ENCODE results near the gene KRT5.

KRT5 gene

GRCh38 chr12:52498946-52499345 is 21.2 kb downstream of the KRT5 start:
- no peak for TF ChIP-seq CTCF (IDR thresholded peaks at IDR 0.05; ENCODE audit: unreplicated experiment in 3 of 3)
- peaks cover 14% of the 10 kb centered on the region for H3K27me3 Mint-ChIP-seq (ENCODE audit: low read depth)
- H3K27ac Mint-ChIP-seq: no peak overlapping the region
- peaks cover 19% of the 10 kb centered on the region for H3K4me1 Mint-ChIP-seq
- H3K9me3 Mint-ChIP-seq: peaks cover 12% of the 10 kb centered on the region
- H3K4me3 Mint-ChIP-seq: no peak overlapping the region
- H3K36me3 Mint-ChIP-seq (ENCODE audit: low read depth): no peaks in the 10 kb centered on the region

GRCh38 chr12:52497975-52498374 is 22.2 kb downstream of the KRT5 start:
- Mint-ChIP-seq H3K4me3 (no peak overlapping the region), H3K36me3 (ENCODE audit: low read depth) (no peaks in the 10 kb centered on the region), H3K27me3 (ENCODE audit: low read depth) (peaks cover 14% of the 10 kb centered on the region), H3K4me1 (peaks cover 19% of the 10 kb centered on the region), H3K27ac (no peak overlapping the region), H3K9me3 (peaks cover 12% of the 10 kb centered on the region)
- TF ChIP-seq CTCF (IDR thresholded peaks at IDR 0.05; ENCODE audit: unreplicated experiment in 3 of 3): no peak

- peak overlapping the region in 1 of 3 experiments; percentile 11 for H3K27ac Mint-ChIP-seq
- no peaks in the 10 kb centered on the region for H3K36me3 Mint-ChIP-seq (ENCODE audit: low read depth)
- peaks cover 22% of the 10 kb centered on the region for H3K27me3 Mint-ChIP-seq (ENCODE audit: low read depth)
- H3K9me3 Mint-ChIP-seq: peaks cover 8% of the 10 kb centered on the region
- TF ChIP-seq CTCF (IDR thresholded peaks at IDR 0.05; ENCODE audit: unreplicated experiment in 3 of 3): no peak
- H3K4me1 Mint-ChIP-seq: peaks cover 19% of the 10 kb centered on the region
- no peak overlapping the region for H3K4me3 Mint-ChIP-seq
Observed at GRCh38 chr12:52496590-52497071, 23.6 kb downstream of the KRT5 start.

GRCh38 chr12:52496054-52496453 is 24.1 kb downstream of the KRT5 start:
- H3K9me3 Mint-ChIP-seq: peaks cover 6% of the 10 kb centered on the region
- H3K27me3 Mint-ChIP-seq (ENCODE audit: low read depth): peaks cover 25% of the 10 kb centered on the region
- H3K4me3 Mint-ChIP-seq: no peak overlapping the region
- H3K4me1 Mint-ChIP-seq: peaks cover 19% of the 10 kb centered on the region
- no peaks in the 10 kb centered on the region for H3K36me3 Mint-ChIP-seq (ENCODE audit: low read depth)
- peak overlapping the region in 1 of 3 experiments; percentile 11 for H3K27ac Mint-ChIP-seq
- TF ChIP-seq CTCF (IDR thresholded peaks at IDR 0.05; ENCODE audit: unreplicated experiment in 3 of 3): no peak

GRCh38 chr12:52495389-52495788 is 24.8 kb downstream of the KRT5 start:
- no peak for TF ChIP-seq CTCF (IDR thresholded peaks at IDR 0.05; ENCODE audit: unreplicated experiment in 3 of 3)
- Mint-ChIP-seq H3K27ac (no peak overlapping the region), H3K4me3 (no peak overlapping the region), H3K9me3 (peaks cover 3% of the 10 kb centered on the region), H3K4me1 (peaks cover 19% of the 10 kb centered on the region), H3K36me3 (ENCODE audit: low read depth) (no peaks in the 10 kb centered on the region), H3K27me3 (ENCODE audit: low read depth) (peaks cover 25% of the 10 kb centered on the region)

- no peaks in the 10 kb centered on the region for H3K9me3 Mint-ChIP-seq
- H3K27ac Mint-ChIP-seq: no peak overlapping the region
- peaks cover 25% of the 10 kb centered on the region for H3K27me3 Mint-ChIP-seq (ENCODE audit: low read depth)
- H3K36me3 Mint-ChIP-seq (ENCODE audit: low read depth): no peaks in the 10 kb centered on the region
- H3K4me1 Mint-ChIP-seq: peaks cover 19% of the 10 kb centered on the region
- H3K4me3 Mint-ChIP-seq: no peak overlapping the region
- TF ChIP-seq CTCF (IDR thresholded peaks at IDR 0.05; ENCODE audit: unreplicated experiment in 3 of 3): no peak
Observed at GRCh38 chr12:52494518-52494917, 25.7 kb downstream of the KRT5 start.

Data from nephron (organoid).